Ectodermal cell (in vitro differentiated cells): Measurements from ENCODE around the gene AIFM1.
A peak's percentile ranks its signal among the peaks of the same experiment; 100 is the strongest.

ENCODE experiments used
- H3K27ac ChIP-seq: 2 replicates; pipeline ENCODE4 v1.7.0; 2013; ENCODE audit warnings: mild to moderate bottlenecking, low read depth, low read length; ENCODE audit not compliant: insufficient read depth, poor library complexity, severe bottlenecking
- H3K27me3 ChIP-seq: 2 replicates; pipeline ENCODE4 v1.7.0; 2013; ENCODE audit warnings: mild to moderate bottlenecking, low read length; ENCODE audit not compliant: insufficient read depth, control insufficient read depth, poor library complexity, severe bottlenecking
- H3K36me3 ChIP-seq: one replicate; pipeline ENCODE4 v1.7.0; 2013; ENCODE audit warnings: low read length; ENCODE audit not compliant: control insufficient read depth, insufficient read depth
- H3K4me1 ChIP-seq: one replicate; pipeline ENCODE4 v1.7.0; 2013; ENCODE audit warnings: low read length; ENCODE audit not compliant: control insufficient read depth, insufficient read depth
- H3K4me3 ChIP-seq: 2 replicates; pipeline ENCODE4 v1.7.0; 2013; ENCODE audit warnings: low read depth, low read length, control low read depth; ENCODE audit not compliant: insufficient read depth
- H3K9me3 ChIP-seq: 2 replicates; pipeline ENCODE4 v1.7.0; 2013; ENCODE audit warnings: mild to moderate bottlenecking, low read length, moderate library complexity; ENCODE audit not compliant: control insufficient read depth
- WGBS, 2 experiments: methylation state at CpG; one replicate each; pipeline ENCODE4 v1.1.7; 2013; ENCODE audit warnings: missing lambda C conversion rate in 2 of 2; 5-methylcytosine and 5-hydroxymethylcytosine counted together

Gene AIFM1

DNA sequence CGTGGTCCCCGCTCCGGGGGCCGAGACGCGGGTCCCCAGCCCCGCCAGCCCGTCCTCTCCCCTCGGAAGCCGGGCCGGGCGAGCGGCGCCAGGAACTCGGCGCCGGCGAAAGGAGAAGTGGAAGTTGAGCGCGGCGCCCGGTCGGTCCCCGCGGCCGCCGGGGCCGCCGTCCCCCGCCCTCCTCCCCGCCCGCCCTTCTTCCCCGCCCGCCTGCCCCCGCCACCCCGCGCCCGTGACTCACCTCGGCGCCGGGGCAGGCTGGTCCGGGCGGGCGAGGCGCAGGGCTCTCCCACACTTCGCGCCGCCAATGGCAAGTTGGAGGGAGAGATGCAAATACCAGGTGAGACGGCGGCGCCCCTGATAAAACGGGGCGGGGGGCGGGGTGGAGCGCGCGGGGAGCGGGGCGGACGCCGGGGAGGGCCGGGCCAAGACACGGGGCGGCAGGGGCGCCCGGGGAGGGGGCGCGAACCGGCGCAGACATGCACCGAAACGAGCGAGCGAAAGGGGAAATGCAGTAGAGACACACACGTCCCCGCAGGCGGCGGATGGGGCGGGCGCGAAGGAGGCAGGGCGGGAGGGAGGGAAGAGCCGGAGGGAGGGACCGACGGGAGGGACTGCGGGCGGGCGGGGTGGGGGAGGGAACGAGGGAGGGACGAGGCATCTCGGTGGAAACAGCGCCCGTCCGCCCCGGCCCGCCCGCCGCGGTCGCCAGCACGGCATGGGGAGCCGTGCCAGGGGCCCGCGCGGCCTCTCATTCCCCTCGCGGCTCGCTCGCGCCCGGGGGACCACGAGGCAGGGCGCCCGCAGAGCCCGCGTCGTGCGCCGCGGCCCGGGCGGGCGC is 55.0 kb downstream of the AIFM1 start, which contains the start of gene ELF4:
Gene ELF4 (minus strand): TSS at position 119 of the 841 bp plus-strand sequence. CDS start 29,167 bp downstream, outside the sequence.
- Histone ChIP-seq H3K27me3 (peaks cover 43% of the 10 kb centered on the region), H3K4me1 (peaks cover 12% of the 10 kb centered on the region), H3K27ac (no peak within 1 kb of the TSS), H3K9me3 (no peaks in the 10 kb centered on the region), H3K36me3 (no peaks in the 10 kb centered on the region), H3K4me3 (peak within 1 kb of the TSS; percentile 18)
- whole genome bisulfite sequencing, 2 experiments, result 0 to 1% methylated on average over 98 to 108 of the region's 123 CpGs

DNA sequence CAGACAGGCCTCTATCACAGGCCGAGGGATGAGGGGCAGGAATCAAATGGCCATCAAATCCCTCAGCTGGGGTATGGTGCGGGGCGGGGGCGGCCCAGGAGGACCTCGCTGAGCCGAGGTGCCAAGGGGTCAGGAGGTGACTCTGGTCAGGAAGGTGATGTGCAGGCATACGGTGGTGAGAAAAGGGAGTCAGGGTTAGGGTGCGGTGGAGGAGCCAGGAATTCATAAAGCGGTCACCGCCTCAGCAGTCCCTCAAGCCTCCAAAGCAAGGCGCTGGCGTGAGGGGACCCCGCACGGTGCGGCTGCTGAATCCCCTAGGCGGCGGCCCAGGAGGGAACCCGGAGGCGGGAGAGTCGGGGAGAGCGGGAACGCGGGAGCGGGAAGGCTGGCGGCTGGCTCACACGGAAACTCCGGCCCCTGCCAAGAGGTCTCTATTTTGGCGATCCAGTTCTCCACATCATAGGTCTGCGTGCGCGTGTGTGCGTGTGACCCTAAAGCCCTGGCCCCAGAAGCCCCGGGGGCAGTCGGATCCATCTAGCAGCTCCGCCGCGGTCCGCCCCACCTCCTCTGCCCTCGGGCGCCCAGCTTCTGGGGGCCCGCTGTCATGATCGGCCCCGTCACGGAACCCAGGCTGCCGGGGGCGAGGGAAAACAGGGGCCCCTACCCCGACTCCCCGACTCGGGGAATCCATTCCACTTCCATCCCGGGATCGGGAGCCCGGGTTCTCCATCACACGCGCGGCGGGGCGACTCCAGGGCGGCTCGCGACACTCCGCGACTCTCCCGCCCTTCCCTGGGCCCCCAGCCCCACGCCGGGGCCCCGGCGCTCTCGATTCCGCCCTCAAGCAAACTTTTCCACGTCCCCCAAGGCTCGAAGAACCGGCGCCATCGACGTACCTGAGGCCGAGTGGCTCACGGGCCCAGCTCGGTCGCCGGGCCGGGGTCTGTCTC is 55.9 kb downstream of the AIFM1 start:
- Histone ChIP-seq H3K9me3 (no peaks in the 10 kb centered on the region), H3K36me3 (no peaks in the 10 kb centered on the region), H3K27me3 (peaks cover 43% of the 10 kb centered on the region), H3K27ac (no peak overlapping the region), H3K4me1 (peaks cover 13% of the 10 kb centered on the region), H3K4me3 (peak overlapping the region; percentile 18)
- 6% methylated on average over 81 of the region's 81 CpGs for WGBS, 2 experiments

DNA sequence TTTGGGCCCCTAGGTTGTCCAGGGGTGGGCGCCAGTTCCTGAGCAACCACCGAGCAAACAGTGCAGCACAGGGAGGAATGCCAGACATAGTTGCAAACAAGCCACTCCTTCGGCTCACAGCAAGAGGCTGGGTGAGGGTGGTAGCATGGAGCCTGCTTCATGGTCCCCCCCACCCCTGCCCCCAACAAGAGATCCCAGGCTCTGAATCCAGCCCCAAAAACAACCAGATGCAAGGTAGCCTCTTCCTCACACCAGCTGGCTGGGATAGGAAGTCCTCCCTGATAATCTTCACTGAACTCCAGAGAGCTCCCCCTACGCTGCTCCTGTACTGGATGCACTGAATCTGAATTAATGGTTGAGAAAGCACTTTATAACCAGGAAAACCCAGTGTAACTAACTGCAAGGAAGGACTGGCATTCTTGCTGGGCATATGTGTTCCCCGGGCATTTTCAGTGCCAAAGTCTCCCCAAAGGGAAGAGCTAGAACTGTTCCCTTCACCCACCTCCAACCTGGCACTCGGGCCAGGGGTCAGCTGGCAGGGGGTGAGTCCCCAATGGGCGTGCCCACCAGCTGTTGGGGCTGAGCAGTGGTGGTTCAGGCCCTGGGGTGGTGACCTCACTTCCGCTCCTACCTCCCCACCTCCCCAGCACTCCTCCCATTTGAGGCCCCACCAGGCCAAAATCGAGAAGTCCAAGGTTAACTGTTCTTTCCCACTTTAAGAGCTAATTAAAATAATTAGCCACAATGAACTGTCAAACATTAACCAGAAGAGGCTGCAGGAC is 56.8 kb downstream of the AIFM1 start:
- no peaks in the 10 kb centered on the region for H3K36me3 ChIP-seq
- no peaks in the 10 kb centered on the region for H3K9me3 ChIP-seq
- H3K4me1 ChIP-seq, result peaks cover 13% of the 10 kb centered on the region
- H3K27me3 ChIP-seq, result peaks cover 43% of the 10 kb centered on the region
- H3K4me3 ChIP-seq, result no peak overlapping the region
- H3K27ac ChIP-seq, result no peak overlapping the region
- 58 to 64% methylated on average over 8 to 9 of the region's 9 CpGs for WGBS, 2 experiments

DNA sequence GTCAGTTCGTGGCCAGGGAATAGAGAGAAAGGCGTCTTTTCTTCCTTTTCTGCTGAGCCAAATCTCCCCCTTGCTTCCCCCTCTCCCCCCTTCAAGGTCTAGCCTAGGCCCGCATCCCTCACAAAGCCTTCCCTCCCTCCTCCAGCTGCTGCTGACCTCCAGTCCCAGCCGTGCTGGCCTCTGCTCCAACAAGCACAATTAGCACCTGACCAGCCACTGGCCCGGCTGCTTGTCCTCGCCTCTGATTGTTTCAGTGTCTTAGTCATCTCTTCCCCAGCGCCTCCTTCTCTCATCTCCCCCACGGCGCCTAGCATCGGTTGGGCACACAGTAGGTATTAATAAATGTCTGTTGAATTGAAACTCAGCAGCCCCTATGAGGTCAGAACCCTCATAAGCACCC is 59.6 kb downstream of the AIFM1 start:
- Histone ChIP-seq H3K4me3 (no peak overlapping the region), H3K9me3 (no peaks in the 10 kb centered on the region), H3K27me3 (peaks cover 30% of the 10 kb centered on the region), H3K4me1 (peaks cover 13% of the 10 kb centered on the region), H3K27ac (no peak overlapping the region), H3K36me3 (no peaks in the 10 kb centered on the region)
- 17 to 44% methylated on average over 6 to 10 of the region's 10 CpGs for WGBS, 2 experiments

DNA sequence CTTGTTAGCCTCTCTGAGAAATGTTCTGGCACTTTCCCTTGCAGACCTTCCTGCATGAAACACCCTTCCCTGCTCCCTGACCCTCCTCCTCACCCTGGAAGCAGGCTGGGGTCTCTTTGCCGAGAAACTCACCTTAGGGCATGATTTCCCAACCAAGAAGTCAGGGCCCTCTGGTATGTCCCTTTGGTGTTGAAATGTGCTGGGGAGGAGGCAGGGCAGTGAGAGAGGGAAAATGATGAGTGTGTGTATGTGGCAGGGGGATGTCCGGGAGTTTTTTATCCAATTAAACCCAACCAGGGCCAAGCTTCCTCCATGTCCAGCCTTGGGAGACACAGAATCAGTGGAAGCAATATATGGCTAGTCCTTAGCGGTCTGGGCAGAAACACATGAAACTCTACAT is 60.4 kb downstream of the AIFM1 start:
- H3K36me3 ChIP-seq, result no peaks in the 10 kb centered on the region
- 80 to 92% methylated on average over 1 to 3 of the region's 3 CpGs for WGBS, 2 experiments
- no peak overlapping the region for H3K27ac ChIP-seq
- no peaks in the 10 kb centered on the region for H3K9me3 ChIP-seq
- peaks cover 22% of the 10 kb centered on the region for H3K27me3 ChIP-seq
- H3K4me3 ChIP-seq, result no peak overlapping the region
- peaks cover 13% of the 10 kb centered on the region for H3K4me1 ChIP-seq

DNA sequence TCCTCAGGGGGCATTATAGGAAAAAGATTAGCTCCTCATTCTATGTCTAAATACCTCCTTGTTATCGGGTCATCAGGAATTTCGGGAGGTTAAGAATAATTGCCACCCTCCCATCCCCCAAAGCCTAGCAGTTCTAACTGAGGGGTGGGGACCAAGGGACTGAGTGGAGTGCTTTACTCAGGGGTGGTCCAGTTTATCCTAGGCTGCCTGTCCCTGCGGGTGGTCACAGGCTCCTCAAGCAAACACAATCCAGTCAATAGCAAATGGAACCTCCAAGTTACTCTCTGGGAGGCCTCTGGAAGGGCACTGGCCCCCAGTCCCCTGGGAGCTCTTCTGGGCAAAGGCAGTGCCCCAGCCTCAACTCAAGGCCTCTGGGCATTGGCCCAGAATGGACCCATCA is 62.0 kb downstream of the AIFM1 start:
- Histone ChIP-seq H3K9me3 (no peaks in the 10 kb centered on the region), H3K27me3 (peaks cover 6% of the 10 kb centered on the region), H3K4me1 (peaks cover 10% of the 10 kb centered on the region), H3K36me3 (no peaks in the 10 kb centered on the region), H3K4me3 (no peak overlapping the region), H3K27ac (no peak overlapping the region)
- 23 to 32% methylated on average over 3 of the region's 3 CpGs for WGBS, 2 experiments

DNA sequence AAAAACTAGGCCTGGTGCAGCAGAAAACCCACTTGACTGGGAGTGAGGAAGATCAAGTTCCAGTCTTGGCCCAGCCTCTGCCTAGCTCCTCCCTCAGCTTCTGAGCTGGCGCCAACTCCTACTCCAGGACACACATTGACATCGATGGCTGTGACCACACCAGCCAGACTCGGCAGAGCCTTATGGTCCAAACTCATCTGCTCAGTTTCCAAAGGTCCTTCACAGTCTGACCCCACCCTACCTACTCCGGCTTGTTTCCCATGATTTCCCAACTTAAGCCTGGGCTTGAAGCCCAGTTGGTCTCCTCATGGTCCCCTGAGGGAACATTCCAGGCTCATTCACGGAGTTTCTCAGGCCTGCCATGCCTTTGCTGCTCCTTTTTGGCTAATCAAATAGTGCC is 65.5 kb downstream of the AIFM1 start:
- Histone ChIP-seq H3K4me1 (no peaks in the 10 kb centered on the region), H3K9me3 (no peaks in the 10 kb centered on the region), H3K4me3 (no peak overlapping the region), H3K27ac (no peak overlapping the region), H3K36me3 (no peaks in the 10 kb centered on the region), H3K27me3 (no peaks in the 10 kb centered on the region)
- WGBS, 2 experiments, result 93 to 96% methylated on average over 5 of the region's 5 CpGs

DNA sequence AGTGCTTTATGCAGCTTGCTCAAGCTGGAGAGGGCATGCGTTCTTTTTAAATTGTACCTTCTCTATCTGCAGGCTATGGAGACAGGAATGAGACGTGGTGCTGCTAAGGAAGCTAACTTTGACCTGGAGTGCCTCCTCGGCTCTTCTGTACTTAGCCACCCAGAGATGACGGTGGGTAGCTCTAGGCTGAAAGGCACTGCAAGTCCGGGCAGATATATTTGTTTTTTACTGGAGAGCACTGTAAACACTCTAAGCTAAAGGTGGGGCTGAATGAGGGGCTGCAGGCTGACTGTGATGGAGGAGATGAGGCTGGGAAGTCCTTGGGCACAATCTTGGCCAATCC is 67.5 kb downstream of the AIFM1 start:
- Histone ChIP-seq H3K9me3 (no peaks in the 10 kb centered on the region), H3K27ac (no peak overlapping the region), H3K27me3 (no peaks in the 10 kb centered on the region), H3K36me3 (no peaks in the 10 kb centered on the region), H3K4me1 (no peaks in the 10 kb centered on the region), H3K4me3 (no peak overlapping the region)
- WGBS, 2 experiments, result 66 to 73% methylated on average over 5 of the region's 5 CpGs

DNA sequence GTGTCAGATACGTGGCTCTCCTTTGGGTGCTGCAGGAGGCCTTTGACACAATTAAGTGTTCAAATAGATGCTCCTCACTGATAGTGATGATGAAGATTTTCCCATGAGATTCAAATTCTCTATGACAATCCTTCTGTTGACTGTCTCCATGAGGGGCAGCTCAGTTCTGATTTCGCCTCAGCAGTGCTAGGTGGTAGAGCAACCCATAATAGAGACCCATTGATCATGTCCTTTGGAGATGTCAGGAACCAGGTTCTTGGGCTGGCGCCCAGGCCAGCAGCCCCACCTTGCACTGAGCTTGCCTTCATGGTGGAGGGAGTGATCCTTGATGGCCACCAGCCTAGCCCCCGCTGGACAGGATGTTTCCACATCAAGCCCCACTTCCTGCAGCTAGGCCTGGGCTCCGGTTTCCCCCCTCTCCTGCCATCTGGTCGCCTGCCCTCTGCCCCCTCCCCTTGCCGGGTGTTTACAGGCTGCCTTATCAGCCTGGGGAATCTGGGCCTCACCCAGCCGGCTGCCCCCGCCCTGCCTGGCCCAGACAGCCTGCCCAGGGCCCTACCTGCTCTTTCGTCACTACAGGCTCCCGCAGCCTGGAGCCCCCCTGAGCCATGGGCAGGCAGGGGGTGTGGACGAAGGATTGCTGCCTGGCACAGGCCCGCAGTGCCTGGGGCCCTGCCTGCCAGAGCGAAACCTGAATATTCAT is 68.0 kb downstream of the AIFM1 start:
- H3K36me3 ChIP-seq, result no peaks in the 10 kb centered on the region
- H3K27ac ChIP-seq, result no peak overlapping the region
- WGBS, 2 experiments, result 81 to 83% methylated on average over 14 of the region's 14 CpGs
- no peaks in the 10 kb centered on the region for H3K27me3 ChIP-seq
- H3K4me3 ChIP-seq, result no peak overlapping the region
- H3K9me3 ChIP-seq, result no peaks in the 10 kb centered on the region
- H3K4me1 ChIP-seq, result no peaks in the 10 kb centered on the region
